Transverse colon (tissue), 4 donors: ENCODE data around the gene ZNF260. TPM values are rescaled to one million over a fixed set of nuclear protein-coding genes. Genes with fewer than 3 reads are reported as not detected.

Experiments used
- DNase-seq: peaks from one replicate; pipeline ENCODE4 v3.0.0-alpha.2; 2019
- H3K27ac ChIP-seq, 4 donors: fragments of 200-600 bp; sonication (generic); 2 replicates each; pipeline ENCODE4 v1.5.1; 2016 to 2018; ENCODE audit warnings: inconsistent platforms in 4 of 4
- H3K27me3 ChIP-seq: fragments of 200-600 bp; sonication (generic); 2 replicates; pipeline ENCODE4 v1.5.1; 2017; ENCODE audit warnings: inconsistent platforms
- H3K36me3 ChIP-seq, 4 donors: fragments of 200-600 bp; sonication (generic); 2 replicates each; pipeline ENCODE4 v1.5.1; 2017 to 2019; ENCODE audit warnings: inconsistent platforms in 4 of 4
- H3K4me1 ChIP-seq, 4 donors: fragments of 200-600 bp; sonication (generic); 2 replicates each; pipeline ENCODE4 v1.5.1; 2017 to 2020; ENCODE audit warnings: inconsistent platforms in 4 of 4
- H3K4me3 ChIP-seq, 4 donors: fragments of 200-600 bp; sonication (generic); 1 replicate in 1 of 4; 2 replicates in 3 of 4; pipeline versions ENCODE4 v1.5.1 to v1.6.1; 2017 to 2019; ENCODE audit warnings: inconsistent platforms in 4 of 4
- H3K9me3 ChIP-seq, 2 donors: fragments of 200-600 bp; sonication (generic); 2 replicates each; pipeline ENCODE4 v1.5.1; 2017 to 2019; ENCODE audit warnings: inconsistent platforms in 2 of 2
- EP300 ChIP-seq: sonication (generic); formaldehyde crosslinking; IDR thresholded peaks from one replicate; pipeline ENCODE4 v1.6.1; 2017; ENCODE audit warnings: antibody characterized with exemption, low read depth
- POLR2A ChIP-seq: fragments of 450-650 bp; IDR thresholded peaks from one replicate; pipeline ENCODE4 v1.6.1; 2016; ENCODE audit warnings: antibody characterized with exemption, mild to moderate bottlenecking, moderate library complexity
- POLR2AphosphoS5 ChIP-seq, 3 donors: sonication (generic); formaldehyde crosslinking; IDR thresholded peaks; one replicate each; pipeline ENCODE4 v1.6.1; 2016; ENCODE audit warnings: antibody characterized with exemption in 3 of 3
- WGBS, 2 donors: methylation state at CpG; one replicate each; pipeline ENCODE4 v1.1.5; 2018; ENCODE audit warnings: low coverage in 1 of 2; 5-methylcytosine and 5-hydroxymethylcytosine counted together
- in situ Hi-C, 4 donors: fragments of 200-750 bp; cut with MboI; loops; one replicate each; pipeline versions ENCODE4 v1.15.0 to v1.15.1; 2017; ENCODE audit warnings: low sequenced_read_pairs in 3 of 4, low pct_ligation_motif_present in 1 of 4, low pct_unique_long_range_greater_than_20kb in 1 of 4
- intact Hi-C: fragments of 100-400 bp; cut with DNase I; formaldehyde crosslinking; loops from one replicate; pipeline ENCODE4 v1.15.1; 2023; ENCODE audit warnings: low total_unique reads
- total RNA-seq, 4 donors: library from RNA; depleted of rRNA; stranded (reverse); fragments of >200 nt; gene quantifications; one replicate each; pipeline ENCODE4 v1.1.0, GENCODE V29; 2016
- TF ChIP-seq, protein P1 (sequence below), 5 experiments: fragments of 200-600 bp in 3 of 5; fragments of 450-650 bp in 2 of 5; sonication (generic) in 3 of 5; IDR thresholded peaks; 1 replicate in 2 of 5; 2 replicates in 3 of 5; pipeline ENCODE4 v1.5.1; 2016 to 2017; ENCODE audit warnings: antibody characterized with exemption in 5 of 5, inconsistent platforms in 3 of 5, mild to moderate bottlenecking in 2 of 5, moderate library complexity in 1 of 5

Gene ZNF260
- total RNA-seq, 4 donors from 2014 or later: 2.6 to 11.1 (median 7.4) TPM

DNA sequence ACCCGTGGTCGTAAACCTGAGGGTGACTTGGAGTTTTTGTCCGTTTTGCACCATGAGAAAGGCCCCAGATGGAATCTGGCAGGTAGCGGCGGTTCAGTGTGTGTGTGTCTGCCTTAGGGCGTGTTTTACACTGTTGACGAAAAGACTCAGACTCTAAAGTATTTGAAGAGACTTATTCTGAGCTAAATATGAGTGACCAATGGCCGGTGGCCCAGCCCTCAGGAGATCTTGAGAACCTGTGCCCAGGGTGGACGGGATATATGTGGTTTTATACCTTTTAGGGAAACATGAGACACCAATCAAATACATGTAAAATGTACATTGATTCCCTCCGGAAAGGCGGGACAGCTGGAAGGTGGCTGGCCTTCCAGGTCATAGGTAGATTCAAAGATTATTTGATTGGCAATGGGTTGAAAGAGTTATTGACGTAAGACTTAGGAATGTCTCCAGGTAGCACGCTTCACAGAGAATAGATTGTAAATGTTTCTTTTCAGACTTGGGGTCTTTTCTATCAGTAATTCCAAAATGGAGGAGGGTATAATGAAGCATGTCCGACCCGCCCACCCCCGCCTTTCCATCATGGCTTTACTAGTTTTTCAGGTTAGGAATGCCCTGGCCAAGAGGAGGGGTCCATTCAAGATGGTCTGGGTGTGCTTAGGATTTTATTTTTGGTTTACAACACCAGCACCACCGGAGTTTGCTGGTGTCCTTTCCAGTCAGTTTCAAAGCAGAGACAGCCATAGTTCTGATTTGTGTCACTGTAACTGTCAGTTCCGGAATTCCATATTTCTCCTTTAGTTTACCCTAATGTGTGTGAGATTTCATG, 46.0 kb upstream of the ZNF260 start:
- TF ChIP-seq POLR2AphosphoS5 (IDR thresholded peaks at IDR 0.05): no peak
- TF ChIP-seq, protein P1, sequence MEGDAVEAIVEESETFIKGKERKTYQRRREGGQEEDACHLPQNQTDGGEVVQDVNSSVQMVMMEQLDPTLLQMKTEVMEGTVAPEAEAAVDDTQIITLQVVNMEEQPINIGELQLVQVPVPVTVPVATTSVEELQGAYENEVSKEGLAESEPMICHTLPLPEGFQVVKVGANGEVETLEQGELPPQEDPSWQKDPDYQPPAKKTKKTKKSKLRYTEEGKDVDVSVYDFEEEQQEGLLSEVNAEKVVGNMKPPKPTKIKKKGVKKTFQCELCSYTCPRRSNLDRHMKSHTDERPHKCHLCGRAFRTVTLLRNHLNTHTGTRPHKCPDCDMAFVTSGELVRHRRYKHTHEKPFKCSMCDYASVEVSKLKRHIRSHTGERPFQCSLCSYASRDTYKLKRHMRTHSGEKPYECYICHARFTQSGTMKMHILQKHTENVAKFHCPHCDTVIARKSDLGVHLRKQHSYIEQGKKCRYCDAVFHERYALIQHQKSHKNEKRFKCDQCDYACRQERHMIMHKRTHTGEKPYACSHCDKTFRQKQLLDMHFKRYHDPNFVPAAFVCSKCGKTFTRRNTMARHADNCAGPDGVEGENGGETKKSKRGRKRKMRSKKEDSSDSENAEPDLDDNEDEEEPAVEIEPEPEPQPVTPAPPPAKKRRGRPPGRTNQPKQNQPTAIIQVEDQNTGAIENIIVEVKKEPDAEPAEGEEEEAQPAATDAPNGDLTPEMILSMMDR (IDR thresholded peaks at IDR 0.05): no peak
- no peak for TF ChIP-seq POLR2A

DNA sequence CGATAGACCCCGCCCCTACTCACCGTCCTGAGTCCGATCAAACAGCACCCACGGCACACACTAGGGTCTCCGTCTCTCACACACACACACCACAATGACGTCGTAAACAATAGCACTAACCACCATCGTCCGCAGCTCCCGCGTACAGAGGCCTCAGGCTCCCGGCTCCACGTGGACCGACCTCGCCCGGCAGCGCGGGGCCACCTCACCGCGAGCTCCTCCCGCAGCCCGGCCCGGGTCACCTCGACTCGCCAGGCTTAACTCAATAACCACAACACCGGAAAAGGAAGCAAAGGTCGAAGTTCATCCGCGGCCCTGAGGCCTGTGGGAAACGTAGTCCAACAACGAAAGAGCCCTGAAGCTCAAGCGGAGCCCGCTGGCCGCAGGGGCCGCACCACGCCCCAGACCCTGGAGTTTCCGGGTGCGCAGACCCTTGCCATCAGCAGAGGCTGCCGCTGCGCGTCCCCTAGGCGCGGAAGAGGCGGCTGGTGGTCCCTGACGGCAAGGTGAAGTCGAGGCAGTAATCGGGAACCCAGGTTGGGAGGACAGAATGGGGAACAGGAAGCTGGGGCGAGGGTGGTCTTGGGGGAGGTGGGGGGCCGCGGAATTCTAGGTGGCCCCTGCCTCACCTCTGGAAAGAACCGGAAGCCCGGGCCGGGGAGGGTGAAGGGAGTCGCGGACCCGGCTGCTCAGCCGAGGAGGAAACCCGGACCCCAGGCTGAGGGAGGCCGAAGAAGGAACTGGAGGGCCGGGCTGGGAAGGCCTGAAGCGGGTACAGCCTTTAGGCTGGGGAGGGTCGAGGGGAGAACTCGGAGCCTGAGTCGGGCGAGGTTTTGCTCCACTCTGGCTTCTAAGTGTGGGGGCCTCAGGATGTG, 45.2 kb upstream of the ZNF260 start, which contains the start of gene ZNF529:
Gene ZNF529 (minus strand): TSS at position 273 of the 875 bp plus-strand sequence. CDS start 946 bp downstream, outside the sequence.
- peaks cover 0 to 18% (median 14%) of the 10 kb centered on the region in 4 donors for H3K4me1 ChIP-seq
- intact Hi-C loops: no loop called here
- peak within 1 kb of the TSS; percentile 80 to 86 (median 84) for H3K27ac ChIP-seq
- peaks cover 0 to 43% (median 12%) of the 10 kb centered on the region in 4 donors for H3K36me3 ChIP-seq
- H3K27me3 ChIP-seq: no peaks in the 10 kb centered on the region
- peak; percentile 90 for DNase-seq
- TF ChIP-seq EP300: no peak
- TF ChIP-seq POLR2AphosphoS5 (IDR thresholded peaks at IDR 0.05): peak; percentile 78 to 85 (median 81)
- TF ChIP-seq POLR2A: peak; percentile 72
- TF ChIP-seq, protein P1 (IDR thresholded peaks at IDR 0.05): no peak
- in situ Hi-C loops: no loop called here
- 1% methylated on average over 60 of the region's 66 CpGs; no CpG with 5 or more reads in 1 of the 2 donors for WGBS, 2 donors
- H3K4me3 ChIP-seq: peak within 1 kb of the TSS; percentile 59 to 94 (median 88)
- peaks cover 14 to 19% of the 10 kb centered on the region in 2 donors for H3K9me3 ChIP-seq

More for the DNA sequence above, 46.0 kb upstream of the ZNF260 start:
- Histone ChIP-seq H3K27ac (peak overlapping the region; percentile 80 to 86 (median 84)), H3K4me1 (peaks cover 0 to 18% (median 14%) of the 10 kb centered on the region in 4 donors), H3K27me3 (no peaks in the 10 kb centered on the region), H3K36me3 (peaks cover 0 to 43% (median 15%) of the 10 kb centered on the region in 4 donors), H3K9me3 (peaks cover 9 to 19% of the 10 kb centered on the region in 2 donors), H3K4me3 (peak overlapping the region; percentile 59 to 94 (median 88))
- DNase-seq: peak; percentile 7
- 42 to 50% methylated on average over 5 to 18 of the region's 18 CpGs for WGBS, 2 donors
- intact Hi-C loops (no loop called here), in situ Hi-C loops (no loop called here)

DNA sequence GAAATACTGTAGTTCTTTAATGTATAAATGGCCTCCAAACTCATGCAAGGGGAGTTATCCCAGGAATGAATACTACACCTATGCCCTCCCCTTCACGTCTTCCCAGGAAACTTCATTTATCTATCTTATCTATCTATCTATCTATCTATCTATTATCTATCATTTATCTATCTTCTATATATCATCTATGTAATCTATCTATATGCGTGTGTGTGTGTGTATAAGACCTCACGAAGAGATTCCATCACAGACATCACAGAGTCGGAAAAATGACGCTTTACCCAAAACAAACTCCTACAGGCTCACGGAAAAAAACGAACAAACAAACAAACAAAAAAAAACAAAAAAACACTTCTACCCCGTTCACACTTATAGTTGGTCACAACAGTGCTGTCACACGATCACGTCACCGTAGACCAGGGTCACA, 44.5 kb upstream of the ZNF260 start:
- Histone ChIP-seq H3K36me3 (peaks cover 0 to 47% (median 12%) of the 10 kb centered on the region in 4 donors), H3K4me3 (peak overlapping the region; percentile 59 to 94 (median 88)), H3K27ac (peak overlapping the region; percentile 80 to 86 (median 84)), H3K4me1 (peaks cover 0 to 18% (median 14%) of the 10 kb centered on the region in 4 donors), H3K27me3 (no peaks in the 10 kb centered on the region), H3K9me3 (peaks cover 21 to 25% of the 10 kb centered on the region in 2 donors)
- intact Hi-C loops (no loop called here), in situ Hi-C loops (no loop called here)
- DNase-seq: no peak
- TF ChIP-seq, protein P1 (IDR thresholded peaks at IDR 0.05): no peak
- no peak for TF ChIP-seq POLR2A
- TF ChIP-seq EP300: no peak
- no peak for TF ChIP-seq POLR2AphosphoS5 (IDR thresholded peaks at IDR 0.05)
- 0 to 3% methylated on average over 1 to 11 of the region's 11 CpGs for WGBS, 2 donors

DNA sequence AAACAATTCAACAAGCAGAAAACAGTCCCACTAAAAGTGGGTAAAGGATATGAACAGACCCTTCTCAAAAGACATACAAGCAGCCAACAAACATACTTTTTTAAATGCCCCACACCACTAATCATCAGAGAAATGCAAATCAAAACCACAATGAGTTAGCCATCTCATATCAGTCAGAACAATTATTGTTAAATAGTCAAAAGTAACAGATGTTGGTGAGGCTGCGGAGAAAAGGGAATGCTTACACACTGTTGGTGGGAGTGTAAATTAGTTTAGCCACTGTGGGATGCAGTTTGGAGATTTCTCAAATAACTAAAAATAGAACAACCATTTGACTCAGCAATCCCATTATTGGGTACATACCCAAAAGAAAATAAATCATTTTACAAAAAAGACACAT, 36.3 kb upstream of the ZNF260 start:
- WGBS, 2 donors: 100% methylated on average over 1 of the region's 1 CpG; no CpG with 5 or more reads in 1 of the 2 donors
- Histone ChIP-seq H3K4me1 (no peaks in the 10 kb centered on the region), H3K27ac (no peak overlapping the region), H3K4me3 (no peak overlapping the region), H3K36me3 (peaks cover 0 to 81% (median 32%) of the 10 kb centered on the region in 4 donors), H3K9me3 (peaks cover 93 to 97% of the 10 kb centered on the region in 2 donors), H3K27me3 (no peaks in the 10 kb centered on the region)
- DNase-seq: no peak
- TF ChIP-seq POLR2AphosphoS5 (IDR thresholded peaks at IDR 0.05) (no peak), POLR2A (no peak), EP300 (no peak)
- TF ChIP-seq, protein P1 (IDR thresholded peaks at IDR 0.05): no peak
- in situ Hi-C loops: no loop called here
- intact Hi-C loops: no loop called here
